HG03064 (cell line): Measurements from ENCODE around the gene SCARB1.

Experiments
- ATAC-seq: cut with Tn5 transposase; IDR thresholded peaks from one replicate; pipeline ENCODE4 v1.9.1; 2021; ENCODE audit warnings: low read depth; ENCODE audit not compliant: unreplicated experiment

The SCARB1 gene

GRCh38 chr12:124764870-124765580 is 98.6 kb downstream of the SCARB1 start:
- no peak for ATAC-seq

DNA sequence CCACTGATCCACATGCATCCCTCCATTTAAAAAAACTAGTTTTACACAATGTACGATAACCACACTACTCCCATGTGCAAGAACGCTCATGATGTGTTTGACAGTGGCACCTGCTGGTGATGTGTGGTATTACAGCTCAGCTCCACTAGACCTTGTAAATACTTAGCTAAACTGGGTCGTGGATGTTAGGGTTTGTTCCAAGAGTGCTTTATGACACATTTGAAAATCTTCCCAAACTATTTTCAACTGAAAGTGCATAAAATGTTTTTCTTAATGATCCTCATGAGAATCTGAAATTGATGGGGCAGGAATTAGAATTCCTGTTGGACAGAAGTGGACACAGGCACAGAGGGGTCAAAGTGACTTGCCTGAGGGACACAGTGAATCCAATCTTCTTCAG is 99.2 kb downstream of the SCARB1 start:
- no peak for ATAC-seq

GRCh38 chr12:124763594-124763979 is 100.1 kb downstream of the SCARB1 start:
- no peak for ATAC-seq

DNA sequence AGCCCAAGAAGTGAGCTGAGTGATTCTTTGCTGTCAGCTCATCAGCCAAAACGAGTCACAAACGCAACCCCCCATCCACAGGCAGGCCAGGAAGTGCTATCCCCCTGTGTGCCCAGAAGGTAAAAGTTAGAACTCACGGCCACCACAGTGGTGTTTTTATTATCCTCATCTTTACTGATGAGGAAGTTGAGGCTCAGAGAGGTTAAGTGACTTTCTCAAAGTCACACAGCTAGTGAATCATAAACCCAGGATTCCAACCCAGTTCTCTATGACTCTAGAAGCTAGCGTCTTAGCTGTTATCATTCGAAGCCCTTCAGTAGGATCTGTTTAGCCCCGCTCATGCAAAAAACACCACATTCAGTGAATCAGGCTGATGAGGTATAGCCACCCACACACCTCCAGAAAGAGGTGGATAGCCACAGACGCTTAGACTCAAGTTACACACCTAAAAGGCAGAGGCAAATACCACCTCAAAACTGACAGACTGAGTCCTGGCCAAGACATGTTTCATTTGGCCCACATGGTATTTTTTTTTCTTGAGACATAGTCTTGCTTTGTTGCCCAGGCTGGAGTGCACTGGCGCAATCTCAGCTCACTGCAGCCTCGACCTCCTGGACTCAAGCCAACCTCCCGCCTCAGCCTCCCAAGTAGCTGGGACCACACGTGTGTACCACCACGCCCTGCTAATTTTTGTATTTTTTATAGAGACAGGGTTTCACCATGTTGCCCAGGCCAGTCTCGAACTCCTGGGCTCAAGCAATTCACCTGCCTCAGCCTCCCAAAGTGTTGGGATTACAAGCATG is 100.7 kb downstream of the SCARB1 start:
- ATAC-seq: no peak

DNA sequence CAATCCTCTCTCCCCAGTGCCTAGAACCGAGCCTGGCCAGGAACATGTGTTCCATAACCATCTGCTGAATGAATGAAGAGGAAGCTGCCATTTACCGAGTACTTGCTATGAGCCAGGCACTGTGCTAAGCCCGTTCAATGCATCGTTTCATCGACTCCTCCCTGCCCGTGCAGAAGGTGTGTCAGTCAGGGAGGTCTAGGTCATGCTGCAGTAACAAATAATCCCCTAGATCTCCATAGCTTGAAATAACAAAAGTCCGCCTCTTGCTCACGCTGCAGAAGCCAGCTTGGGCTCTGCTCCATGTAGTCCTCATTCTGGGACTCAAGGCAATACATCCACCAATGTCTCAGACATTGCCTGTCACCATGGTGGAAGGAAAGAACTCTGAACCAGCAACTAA is 101.3 kb downstream of the SCARB1 start:
- ATAC-seq: no peak

GRCh38 chr12:124761871-124762270 is 101.8 kb downstream of the SCARB1 start:
- no peak for ATAC-seq

GRCh38 chr12:124761056-124761455 is 102.6 kb downstream of the SCARB1 start:
- ATAC-seq: no peak

DNA sequence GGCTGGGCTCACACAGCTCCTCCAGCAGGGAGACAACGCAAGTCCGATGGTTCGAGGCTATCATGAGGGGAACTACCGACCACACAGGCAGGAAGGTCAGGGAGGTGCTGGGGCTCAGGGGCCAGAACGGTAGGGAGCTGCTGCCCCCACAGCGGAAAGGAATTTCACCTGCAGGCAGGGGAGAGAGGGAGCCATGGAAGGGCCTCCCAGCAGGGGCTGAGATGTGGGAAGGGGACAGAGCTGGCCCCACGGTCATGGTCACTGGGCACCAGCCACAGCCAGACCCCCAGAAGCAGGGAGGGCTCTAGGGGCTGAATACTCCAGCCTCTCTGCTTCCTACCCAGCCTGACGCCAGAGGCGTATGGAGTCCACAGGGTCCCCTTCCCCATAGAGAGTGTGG is 103.1 kb downstream of the SCARB1 start:
- ATAC-seq: no peak

- no peak for ATAC-seq
These were observed 103.7 kb downstream of the SCARB1 start for GRCh38 chr12:124759841-124760503.

DNA sequence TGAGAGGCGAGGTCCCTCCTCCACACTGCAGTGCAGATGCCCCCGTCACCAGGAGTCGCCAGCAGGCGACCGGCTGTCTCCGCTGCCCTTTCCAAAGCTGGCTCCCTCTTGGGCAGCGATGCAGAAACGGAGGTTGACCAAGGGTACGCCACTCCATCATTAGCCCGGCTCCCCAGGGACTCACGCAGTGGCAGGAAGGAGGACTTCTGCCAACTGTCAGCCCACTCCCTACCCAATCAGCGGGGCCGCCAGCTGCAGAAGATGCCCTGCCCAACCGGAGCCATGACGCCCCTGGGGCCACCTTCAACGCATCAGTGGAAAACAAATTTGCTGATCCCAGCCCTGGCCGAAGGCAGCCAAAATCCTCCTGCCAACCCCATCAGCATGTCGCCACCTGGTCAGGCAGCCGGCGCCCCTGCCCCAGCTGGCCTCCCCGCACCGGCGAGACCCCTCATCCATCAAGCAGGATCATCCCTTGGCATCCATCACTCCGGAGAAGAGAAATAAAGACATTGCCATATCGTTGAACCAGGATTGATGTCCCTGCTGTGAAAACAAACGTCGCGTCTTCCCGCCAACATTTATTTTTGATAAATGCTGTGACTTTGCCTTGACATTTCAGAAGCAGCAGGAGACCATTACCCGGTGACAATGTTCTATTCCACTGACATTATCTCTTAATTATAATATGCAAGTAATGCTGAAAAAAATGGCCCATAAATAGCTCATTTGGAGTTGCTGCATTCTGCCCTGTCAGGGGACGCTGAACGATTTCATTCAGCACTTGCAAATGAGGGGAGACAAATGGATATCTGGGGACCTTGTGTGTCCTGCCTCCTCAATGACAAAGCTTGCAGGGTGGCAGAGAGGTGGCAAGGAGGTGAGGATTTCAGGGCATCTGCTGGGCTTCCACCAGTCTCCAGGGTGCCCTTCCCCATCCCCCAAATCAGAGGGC is 105.1 kb downstream of the SCARB1 start:
- ATAC-seq: no peak

DNA sequence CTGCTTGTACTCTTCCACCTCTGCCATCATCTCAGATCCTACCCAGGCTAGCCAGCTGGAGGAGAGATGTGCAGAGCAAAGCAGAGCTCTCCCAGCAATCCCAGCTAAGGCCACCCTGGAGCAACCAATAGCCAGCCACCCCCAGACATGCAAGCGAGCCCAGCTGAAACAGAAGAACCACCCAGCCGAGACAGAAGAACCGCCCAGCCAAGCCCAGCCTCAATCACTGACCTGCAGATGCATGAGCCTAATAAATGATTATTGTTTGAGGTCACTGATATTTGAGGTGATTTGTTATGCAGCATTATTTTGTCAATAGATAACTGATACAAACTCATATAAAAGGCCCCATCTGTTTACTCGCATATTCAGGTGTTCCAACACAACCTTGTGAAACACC is 106.3 kb downstream of the SCARB1 start:
- ATAC-seq: no peak

- ATAC-seq: no peak
These were observed 106.9 kb downstream of the SCARB1 start for GRCh38 chr12:124756760-124757159.

DNA sequence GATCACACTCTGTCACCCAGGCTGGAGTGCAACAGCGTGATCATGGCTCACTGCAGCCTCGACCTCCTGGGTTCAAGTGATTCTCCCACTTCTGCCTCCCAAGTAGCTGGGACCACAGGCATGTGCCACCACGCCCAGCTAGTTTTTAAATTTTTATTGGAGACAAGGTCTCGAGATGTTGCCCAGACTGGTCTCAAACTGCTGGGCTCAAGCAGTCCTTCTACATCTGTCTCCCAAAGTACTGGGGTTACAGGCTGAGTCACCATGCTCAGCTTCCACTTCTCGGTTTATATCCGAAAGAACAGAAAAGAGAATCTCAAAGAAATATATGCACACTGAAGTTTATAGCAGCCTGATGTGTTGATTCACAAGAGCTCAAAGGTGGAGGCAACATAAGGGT is 107.5 kb downstream of the SCARB1 start:
- ATAC-seq: no peak

- no peak for ATAC-seq
These were observed 107.9 kb downstream of the SCARB1 start for GRCh38 chr12:124755801-124756148.

DNA sequence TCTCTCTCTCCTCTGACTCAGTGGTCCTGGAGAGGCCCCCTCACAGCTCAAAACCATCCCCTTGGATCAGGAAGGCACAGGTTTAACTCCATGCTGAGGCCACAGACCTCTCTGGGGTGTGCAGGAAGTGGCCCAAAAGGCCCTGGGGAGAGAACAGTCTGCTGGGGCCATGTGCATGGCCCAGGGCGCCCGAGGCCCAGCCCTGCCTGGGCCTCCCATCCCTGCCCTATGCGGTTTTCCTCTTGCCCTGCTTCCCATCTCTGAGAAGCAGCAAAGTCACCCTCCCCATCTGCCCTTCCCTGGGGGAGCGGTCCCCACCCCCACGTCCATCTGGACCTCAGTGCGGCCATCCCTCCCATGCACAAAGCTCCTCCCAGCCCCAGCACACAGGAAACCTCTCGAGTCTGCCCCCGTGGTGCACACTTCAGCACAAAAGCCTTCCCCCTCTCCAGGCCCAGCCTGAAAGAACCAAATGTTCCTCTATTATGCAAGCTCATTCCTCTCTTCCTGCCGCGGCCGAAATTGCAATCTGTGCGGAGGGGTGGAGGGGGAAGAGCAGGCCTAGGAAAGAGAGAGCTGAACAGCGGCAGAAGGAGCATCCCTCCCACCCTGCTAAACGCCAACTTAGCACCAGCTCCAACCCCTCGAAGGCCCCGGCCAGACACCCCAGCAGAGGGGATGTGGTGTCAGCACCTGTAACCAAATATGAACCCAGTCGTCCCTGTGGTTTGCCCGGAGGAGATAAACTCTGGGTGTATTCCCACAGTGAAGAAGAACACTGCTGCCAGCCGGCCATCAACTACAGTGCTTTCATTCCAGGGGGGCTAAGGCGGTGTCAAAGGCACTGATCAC is 108.5 kb downstream of the SCARB1 start:
- no peak for ATAC-seq

- no peak for ATAC-seq
These were observed 109.2 kb downstream of the SCARB1 start for GRCh38 chr12:124754491-124754890.

- no peak for ATAC-seq
These were observed 109.7 kb downstream of the SCARB1 start for GRCh38 chr12:124753993-124754392.

DNA sequence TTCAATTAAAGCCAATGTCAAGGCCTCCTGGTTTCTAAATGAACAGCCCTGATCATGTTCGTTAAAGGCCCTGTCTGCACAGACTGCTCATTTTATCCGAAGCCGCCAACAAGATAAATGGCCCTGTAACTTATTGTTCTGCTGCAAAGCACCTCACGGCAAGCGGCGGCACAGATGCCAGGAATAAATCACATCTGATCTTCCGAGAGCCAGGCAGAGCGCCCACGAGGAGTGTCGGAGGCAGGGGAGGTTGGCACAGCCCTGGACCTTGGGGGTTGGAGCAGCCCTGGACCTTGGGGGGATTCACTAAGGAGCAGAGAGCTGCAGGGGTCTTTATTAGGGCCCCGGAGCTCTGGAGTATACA is 110.5 kb downstream of the SCARB1 start:
- no peak for ATAC-seq

GRCh38 chr12:124752437-124753227 is 111.0 kb downstream of the SCARB1 start:
- ATAC-seq: no peak
